Mucosa of descending colon (tissue), 3 donors: Measurements from ENCODE around the gene COL6A2. TPM values are rescaled to one million over a fixed set of nuclear protein-coding genes. Genes with fewer than 3 reads are reported as not detected.
"Not testable (repeated sequence)": the region's sequence is repeated elsewhere in the genome, so short reads cannot be mapped to it uniquely, and the experiment has no call there.

ENCODE experiments used
- ATAC-seq: fragments of 200-7000 bp; cut with Tn5 transposase; one replicate; pipeline ENCODE4 v1.9.1; 2020; ENCODE audit warnings: mild to moderate bottlenecking, moderate library complexity
- DNase-seq, 3 donors: peaks; one replicate each; pipeline ENCODE4 v3.0.0-alpha.2; 2020
- H3K36me3 ChIP-seq: fragments of 200-600 bp; one replicate; pipeline ENCODE4 v1.8.0; 2021; ENCODE audit warnings: low read depth, mild to moderate bottlenecking
- H3K4me1 ChIP-seq: fragments of 200-600 bp; one replicate; pipeline ENCODE4 v1.8.0; 2021; ENCODE audit warnings: low read depth, mild to moderate bottlenecking
- H3K4me3 ChIP-seq: fragments of 200-600 bp; one replicate; pipeline ENCODE4 v1.8.0; 2021; ENCODE audit warnings: mild to moderate bottlenecking
- H3K9me3 ChIP-seq: fragments of 200-600 bp; one replicate; pipeline ENCODE4 v1.8.0; 2021; ENCODE audit warnings: mild to moderate bottlenecking
- intact Hi-C, 2 donors: fragments of 100-400 bp; cut with DNase I in 1 of 2; cut with micrococcal nuclease in 1 of 2; formaldehyde crosslinking; loops; one replicate each; pipeline versions ENCODE4 v1.11.0 to v1.11.1; 2022; cut with DNase I, micrococcal nuclease
- total RNA-seq, 3 donors: library from RNA; stranded (reverse); fragmentation: NEBNext Ultra II Directional in 2 of 3; extraction: Animal tissue kit (Norgen Biotek cat#: 25700) in 2 of 3; gene quantifications; one replicate each; pipeline versions ENCODE4 v1.2.1 to v1.2.4, GENCODE V29; 2021 to 2023
- TF ChIP-seq, protein P1 (sequence below): fragments of 200-600 bp; IDR thresholded peaks from one replicate; pipeline ENCODE4 v1.8.0; 2022; ENCODE audit warnings: antibody characterized with exemption, mild to moderate bottlenecking
- donor health status: DM: no; HTN: no; CAD: no; lungs with moderate emphysema.
- donor health status: DM: no; HTN: no; CAD: no.
- donor health status: DM: no; HTN: yes; CAD: no.

COL6A2 gene
- total RNA-seq, 3 donors from 2014 or later: 65.1 to 858 (median 191) TPM

DNA sequence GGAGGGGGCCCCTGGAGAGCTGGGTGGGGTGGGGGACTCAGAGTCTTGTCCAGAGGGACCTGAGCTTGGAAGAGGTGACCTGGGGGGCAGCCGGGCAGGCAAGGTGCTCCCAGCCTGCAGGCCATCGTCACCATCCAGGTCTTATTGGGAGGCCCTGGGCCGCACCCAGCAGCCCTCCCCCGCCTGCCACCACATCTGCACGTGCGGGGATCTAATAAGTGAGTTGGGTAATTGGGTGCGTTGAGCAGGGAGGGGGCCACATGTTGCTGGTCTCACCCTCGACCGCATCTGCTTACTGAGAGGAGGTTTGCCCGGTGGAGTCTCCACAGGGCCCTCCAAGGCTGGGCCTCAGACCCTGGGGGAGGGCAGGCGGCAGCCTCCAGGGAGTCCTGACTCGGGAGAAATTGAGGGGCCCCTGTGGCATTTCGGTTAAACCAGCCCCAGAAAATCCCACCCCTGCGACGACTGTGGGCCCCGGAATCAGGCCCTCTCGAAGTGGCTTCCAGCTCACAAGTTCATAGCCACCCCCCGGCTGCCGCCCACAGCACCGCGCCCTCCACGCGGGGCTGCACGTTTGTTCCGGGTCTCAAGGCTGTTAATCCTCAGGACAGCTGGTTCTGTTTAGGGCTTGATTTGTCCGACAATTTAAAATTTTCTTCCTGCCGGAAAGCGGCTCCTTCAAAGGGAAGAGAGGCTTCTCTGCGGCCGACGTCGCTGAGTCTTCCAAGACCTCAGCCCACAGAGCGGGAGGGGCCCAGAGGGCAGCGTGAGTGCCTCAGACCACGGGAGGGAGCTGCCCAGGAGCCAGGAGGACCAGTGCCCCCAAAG, 14.7 kb upstream of the COL6A2 start:
- Histone ChIP-seq H3K4me3 (no peak overlapping the region), H3K36me3 (no peaks in the 10 kb centered on the region), H3K4me1 (no peaks in the 10 kb centered on the region), H3K9me3 (no peaks in the 10 kb centered on the region)
- DNase-seq: no peak
- intact Hi-C loops: no loop called here
- TF ChIP-seq, protein P1, sequence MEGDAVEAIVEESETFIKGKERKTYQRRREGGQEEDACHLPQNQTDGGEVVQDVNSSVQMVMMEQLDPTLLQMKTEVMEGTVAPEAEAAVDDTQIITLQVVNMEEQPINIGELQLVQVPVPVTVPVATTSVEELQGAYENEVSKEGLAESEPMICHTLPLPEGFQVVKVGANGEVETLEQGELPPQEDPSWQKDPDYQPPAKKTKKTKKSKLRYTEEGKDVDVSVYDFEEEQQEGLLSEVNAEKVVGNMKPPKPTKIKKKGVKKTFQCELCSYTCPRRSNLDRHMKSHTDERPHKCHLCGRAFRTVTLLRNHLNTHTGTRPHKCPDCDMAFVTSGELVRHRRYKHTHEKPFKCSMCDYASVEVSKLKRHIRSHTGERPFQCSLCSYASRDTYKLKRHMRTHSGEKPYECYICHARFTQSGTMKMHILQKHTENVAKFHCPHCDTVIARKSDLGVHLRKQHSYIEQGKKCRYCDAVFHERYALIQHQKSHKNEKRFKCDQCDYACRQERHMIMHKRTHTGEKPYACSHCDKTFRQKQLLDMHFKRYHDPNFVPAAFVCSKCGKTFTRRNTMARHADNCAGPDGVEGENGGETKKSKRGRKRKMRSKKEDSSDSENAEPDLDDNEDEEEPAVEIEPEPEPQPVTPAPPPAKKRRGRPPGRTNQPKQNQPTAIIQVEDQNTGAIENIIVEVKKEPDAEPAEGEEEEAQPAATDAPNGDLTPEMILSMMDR: no peak
- no peak for ATAC-seq

DNA sequence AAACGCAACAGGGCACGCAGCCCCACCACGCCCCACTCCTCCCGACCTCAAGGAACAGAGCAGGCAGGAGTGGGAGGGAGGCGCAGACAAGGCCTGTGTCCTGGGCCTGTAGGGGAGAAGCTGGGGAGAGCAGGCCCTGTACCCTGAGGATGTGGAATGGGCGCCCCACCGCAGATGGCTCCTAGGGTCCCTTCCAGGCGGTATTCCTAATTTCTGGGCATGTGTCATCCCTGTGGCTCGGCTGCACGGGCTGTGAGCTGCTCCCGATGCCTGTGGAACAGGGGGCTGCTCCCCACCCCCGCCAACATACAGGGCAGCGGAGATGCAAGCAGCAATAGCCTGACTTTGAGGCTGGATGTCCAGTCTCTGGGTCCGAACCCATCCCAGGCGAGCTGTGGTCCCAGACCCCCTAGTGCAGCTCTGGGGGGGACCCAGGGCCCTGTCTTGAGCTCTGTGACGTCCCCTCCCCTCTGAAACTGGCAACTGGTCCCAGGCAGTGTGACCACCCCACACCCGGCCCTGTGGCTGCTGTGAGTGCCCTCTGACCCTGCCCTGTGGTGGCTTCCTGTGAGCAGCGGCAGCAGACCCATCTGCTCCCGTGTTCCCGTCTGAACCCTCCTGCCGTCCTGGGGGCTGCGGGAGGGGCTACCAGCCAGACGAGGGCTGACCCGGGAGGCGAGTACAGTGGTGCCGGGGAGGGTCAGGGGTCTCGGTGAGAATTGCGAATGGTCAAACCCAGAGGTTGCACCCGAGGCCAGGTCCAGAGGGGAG, 13.9 kb upstream of the COL6A2 start:
- Histone ChIP-seq H3K4me3 (no peak overlapping the region), H3K4me1 (no peaks in the 10 kb centered on the region), H3K9me3 (no peaks in the 10 kb centered on the region), H3K36me3 (no peaks in the 10 kb centered on the region)
- ATAC-seq: no peak
- intact Hi-C loops: no loop called here
- DNase-seq: no peak
- TF ChIP-seq, protein P1: no peak

DNA sequence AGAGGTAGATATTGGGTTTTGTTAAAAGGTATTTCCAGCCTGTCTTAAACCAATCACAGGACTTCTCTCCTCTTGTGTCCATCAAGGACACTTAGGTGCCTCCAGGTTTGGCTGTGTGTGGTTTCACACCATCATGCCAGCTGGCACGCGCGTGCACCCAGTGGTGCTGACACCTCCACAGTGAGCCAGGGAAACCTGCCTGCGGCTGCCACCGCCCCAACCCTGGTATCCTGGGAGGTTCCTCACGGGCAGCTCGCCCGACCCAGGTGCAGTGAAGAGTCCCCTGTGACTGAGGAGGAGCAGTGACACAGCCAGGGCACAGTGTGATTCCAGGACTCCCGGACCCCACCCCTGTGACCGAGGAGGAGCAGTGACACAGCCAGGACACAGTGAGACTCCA, 13.2 kb upstream of the COL6A2 start:
- no peak overlapping the region for H3K4me3 ChIP-seq
- no peaks in the 10 kb centered on the region for H3K9me3 ChIP-seq
- intact Hi-C loops: no loop called here
- DNase-seq (no peak), ATAC-seq (no peak)
- H3K36me3 ChIP-seq: no peaks in the 10 kb centered on the region
- H3K4me1 ChIP-seq: no peaks in the 10 kb centered on the region
- TF ChIP-seq, protein P1: no peak

DNA sequence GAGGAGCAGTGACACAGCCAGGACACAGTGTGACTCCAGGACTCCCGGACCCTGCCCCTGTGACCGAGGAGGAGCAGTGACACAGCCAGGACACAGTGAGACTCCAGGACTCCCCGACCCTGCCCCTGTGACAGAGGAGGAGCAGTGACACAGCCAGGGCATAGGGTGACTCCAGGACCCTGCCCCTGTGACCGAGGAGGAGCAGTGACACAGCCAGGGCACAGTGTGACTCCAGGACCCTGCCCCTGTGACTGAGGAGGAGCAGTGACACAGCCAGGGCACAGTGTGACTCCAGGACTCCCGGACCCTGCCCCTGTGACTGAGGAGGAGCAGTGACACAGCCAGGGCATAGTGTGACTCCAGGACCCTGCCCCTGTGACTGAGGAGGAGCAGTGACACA, 12.7 kb upstream of the COL6A2 start:
- intact Hi-C loops, DNase-seq, H3K4me3 ChIP-seq, H3K4me1 ChIP-seq, H3K36me3 ChIP-seq, ATAC-seq, H3K9me3 ChIP-seq: not testable (repeated sequence)

DNA sequence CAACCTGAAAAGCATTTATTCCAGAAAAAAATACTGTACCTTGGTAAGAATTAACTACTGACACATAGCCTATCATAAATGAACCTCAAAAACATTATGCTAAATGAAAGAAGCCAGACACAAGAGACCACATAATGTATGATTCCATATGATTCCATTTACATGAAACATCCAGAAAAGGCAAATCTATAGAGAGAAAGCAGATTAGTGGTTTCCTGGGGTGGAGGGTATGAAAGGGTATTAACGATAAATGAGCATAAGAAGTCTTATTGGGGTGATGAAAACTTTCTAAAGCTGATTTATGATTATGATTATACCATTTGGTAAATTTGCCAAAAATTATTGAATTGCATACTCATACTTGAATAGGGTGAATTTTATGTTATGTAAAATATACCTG, 10.3 kb upstream of the COL6A2 start:
- no peak overlapping the region for H3K4me3 ChIP-seq
- DNase-seq: no peak
- H3K4me1 ChIP-seq: no peaks in the 10 kb centered on the region
- no peaks in the 10 kb centered on the region for H3K36me3 ChIP-seq
- intact Hi-C loops: no loop called here
- H3K9me3 ChIP-seq: no peaks in the 10 kb centered on the region
- ATAC-seq: no peak
- TF ChIP-seq, protein P1: no peak

DNA sequence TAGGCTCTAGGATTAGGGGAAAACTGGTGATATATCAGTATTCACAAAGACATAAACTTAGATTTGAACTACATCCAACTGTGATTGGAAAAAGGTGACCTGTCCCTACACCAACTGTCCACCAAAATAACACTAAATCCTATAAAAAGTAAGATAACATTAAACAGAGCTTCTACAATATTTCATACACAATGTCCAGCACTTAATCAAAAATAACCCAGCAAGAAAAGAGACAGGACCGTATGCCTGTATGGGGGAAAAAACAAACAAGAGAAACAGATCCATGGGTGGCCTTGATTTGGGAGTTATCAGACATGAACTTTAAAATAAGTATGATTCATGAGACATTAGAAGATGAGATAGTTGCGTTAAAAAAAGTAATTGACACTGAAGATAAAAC, 9.7 kb upstream of the COL6A2 start:
- ATAC-seq: no peak

More for the DNA sequence above, 9.7 kb upstream of the COL6A2 start:
- Histone ChIP-seq H3K36me3 (no peaks in the 10 kb centered on the region), H3K4me1 (no peaks in the 10 kb centered on the region), H3K4me3 (no peak overlapping the region), H3K9me3 (no peaks in the 10 kb centered on the region)
- TF ChIP-seq, protein P1: no peak
- no peak for DNase-seq
- intact Hi-C loops: no loop called here
